ENCODE results near the gene IGLL1.
"Not testable (repeated sequence)": the region's sequence is repeated elsewhere in the genome, so short reads cannot be mapped to it uniquely, and the experiment has no call there.

Gene IGLL1

DNA sequence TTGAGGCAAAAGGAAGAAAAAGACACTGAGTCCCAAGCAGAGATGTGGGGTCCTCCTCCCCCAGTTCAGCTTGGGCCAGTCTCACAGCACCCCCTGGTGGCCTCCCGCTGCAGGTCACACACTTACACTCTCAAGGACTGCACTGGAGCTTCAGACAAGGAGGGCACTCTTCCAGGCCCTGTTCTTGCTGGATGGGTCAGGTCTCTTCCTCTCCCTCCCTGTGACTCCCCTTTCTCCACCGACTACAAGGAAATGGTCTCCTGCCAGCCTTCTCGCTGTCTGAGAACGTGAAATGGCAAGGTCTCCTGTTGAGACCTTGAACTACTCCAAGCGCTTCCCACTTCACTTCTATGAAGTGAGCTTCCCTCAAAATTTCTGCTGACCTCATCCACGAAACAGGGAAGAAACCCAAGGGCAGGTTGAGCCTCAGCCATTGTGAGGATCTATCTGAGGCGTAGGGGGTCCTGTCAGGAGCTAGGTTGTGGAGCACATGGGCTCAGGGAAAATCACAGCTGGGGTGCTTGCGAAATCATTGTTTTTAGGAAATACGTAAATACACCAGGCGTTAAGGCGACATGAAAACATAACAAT lies 11.2 kb upstream of the IGLL1 start:
- DNase-seq, result peak; percentile 31

GRCh38 chr22:23583836-23584235 lies 3.7 kb upstream of the IGLL1 start:
- no peak for DNase-seq

GRCh38 chr22:23583153-23583552 lies 3.1 kb upstream of the IGLL1 start:
- DNase-seq, result no peak

- DNase-seq, result no peak
These were observed 1.2 kb upstream of the IGLL1 start for GRCh38 chr22:23581260-23581650.

GRCh38 chr22:23580576-23581259 lies 628 bp upstream of the IGLL1 start:
- no peak for DNase-seq

- DNase-seq, result no peak
These were observed 810 bp downstream of the IGLL1 start for GRCh38 chr22:23579280-23579679.

DNA sequence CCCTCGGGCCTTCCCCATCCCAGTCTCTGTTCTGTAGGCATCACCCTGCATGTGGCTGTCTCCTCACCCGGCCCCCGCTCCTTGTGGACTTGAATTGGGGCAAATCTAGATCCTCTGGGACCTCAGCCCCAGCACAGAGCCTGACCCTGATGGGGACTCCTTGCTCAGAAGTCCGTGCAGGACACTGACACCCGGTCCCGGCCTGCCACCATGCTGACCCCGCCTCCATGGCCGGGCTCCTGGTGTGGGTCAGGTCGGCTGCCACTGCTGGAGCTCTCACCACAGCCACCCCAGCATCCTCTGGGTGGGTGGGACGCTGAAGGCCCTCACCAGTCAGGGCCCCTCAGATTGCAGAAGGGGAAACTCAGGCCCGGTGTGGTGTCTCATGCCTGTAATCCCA lies 1.8 kb downstream of the IGLL1 start:
- DNase-seq, result no peak

DNA sequence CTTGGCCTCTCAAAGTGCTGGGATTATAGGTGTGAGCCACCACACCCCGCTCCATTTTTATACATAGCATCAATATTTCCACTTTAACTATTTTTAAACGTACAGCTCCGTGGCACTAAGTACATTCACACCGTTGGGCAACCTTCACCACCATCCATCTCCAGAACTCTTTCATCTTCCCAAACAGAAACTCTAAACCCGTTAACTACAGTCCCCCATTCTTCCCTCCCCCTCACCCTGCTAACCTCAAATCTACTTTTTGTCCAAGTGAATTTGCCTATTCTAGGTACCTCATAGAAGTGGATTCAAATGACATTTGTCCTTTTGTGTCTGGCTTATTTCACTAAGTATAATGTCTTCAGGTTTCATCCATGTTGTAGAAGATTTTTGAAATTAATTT lies 3.4 kb downstream of the IGLL1 start:
- no peak for DNase-seq

DNA sequence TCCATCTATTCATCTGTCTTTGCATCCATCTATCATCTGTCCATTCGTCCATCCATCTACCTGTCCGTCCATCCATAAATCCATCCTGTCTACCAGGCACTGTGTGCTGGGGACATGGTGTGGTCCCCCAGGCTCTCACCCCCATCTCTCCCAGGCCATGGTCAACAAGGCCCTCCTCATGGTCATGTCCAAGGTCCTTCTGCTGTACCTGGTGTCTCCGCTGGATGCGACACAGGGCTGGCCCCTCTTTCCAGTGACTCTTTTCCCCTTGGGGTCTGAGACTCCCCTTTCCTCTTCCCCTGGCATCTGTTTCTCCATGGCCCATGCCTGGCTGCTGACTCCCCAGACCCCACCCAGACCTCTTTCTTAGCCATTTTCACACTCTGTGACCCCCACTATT lies 4.5 kb downstream of the IGLL1 start:
- no peak for DNase-seq

GRCh38 chr22:23574877-23575276 lies 5.2 kb downstream of the IGLL1 start:
- no peak for DNase-seq

DNA sequence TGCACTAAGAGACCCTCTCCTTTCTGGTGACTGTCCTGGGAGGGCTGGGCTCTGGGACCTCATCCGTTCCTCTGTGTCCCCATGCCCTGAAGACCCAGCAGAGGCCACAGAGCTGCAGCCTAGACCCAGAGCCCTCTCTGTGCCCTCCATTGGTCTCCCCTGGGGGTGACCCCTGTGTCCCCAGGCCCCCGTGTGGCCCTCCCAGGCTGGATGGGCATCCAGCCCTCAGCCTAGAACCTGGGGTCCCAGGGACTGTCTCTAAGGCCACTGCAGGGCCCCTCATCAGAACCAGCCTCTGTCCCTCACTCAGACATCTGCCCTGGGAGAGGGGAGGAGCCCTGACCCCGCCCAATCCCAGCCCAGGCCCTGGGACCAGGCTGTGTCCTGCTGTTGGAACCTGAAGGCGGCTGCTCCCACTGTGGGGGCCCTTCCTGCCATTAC lies 5.7 kb downstream of the IGLL1 start:
- no peak for DNase-seq

DNA sequence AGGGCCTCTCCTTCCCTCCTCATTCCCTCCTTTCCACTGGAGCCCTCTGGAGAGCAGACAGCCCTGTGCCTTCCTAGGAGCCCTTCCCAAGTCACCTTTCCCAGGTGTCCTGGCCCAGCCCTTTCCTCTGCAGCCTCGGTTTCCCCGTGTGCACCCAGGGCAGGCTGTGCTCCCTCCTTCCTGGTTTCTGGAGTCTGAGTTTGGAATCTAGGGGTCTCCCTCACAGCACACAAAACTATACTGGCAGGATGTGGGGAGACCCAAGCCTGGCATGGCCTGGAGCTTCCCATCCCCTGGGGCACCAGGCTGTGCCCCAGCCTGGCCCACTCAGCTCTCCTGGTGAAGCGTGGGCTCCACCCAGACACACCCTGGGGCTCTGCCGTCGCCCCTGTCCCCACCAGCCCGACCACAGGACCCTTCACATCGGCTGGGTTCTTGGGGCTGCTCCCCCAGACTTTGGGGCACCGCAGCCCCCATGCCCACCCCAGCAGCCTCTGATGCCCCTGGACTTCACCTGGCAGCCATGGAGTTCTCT lies 6.3 kb downstream of the IGLL1 start:
- DNase-seq, result not testable (repeated sequence)

- not testable (repeated sequence) for DNase-seq
These were observed 7.0 kb downstream of the IGLL1 start for GRCh38 chr22:23573106-23573505.

GRCh38 chr22:23571486-23571885 lies 8.6 kb downstream of the IGLL1 start:
- DNase-seq, result no peak

DNA sequence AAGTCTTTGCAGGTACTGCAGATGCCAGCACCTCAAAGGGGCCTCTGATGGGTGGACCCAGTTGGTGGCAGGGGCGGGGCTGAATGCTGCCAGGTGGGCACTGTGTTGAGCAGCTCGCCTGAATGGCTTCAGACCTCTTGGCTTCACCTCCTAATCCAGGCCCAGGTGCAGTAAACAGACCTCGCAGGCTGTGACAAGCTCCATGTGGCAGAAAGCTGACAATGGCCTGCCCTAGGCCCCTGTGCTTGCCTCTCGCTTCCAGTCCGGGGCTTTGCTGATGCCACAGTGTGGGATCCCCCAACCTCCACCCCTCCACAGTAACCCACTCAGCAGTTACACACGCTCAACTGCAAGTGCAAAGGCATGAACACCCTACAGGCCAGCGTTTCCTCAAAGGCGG lies 9.4 kb downstream of the IGLL1 start:
- no peak for DNase-seq

GRCh38 chr22:23569716-23570115 lies 10.4 kb downstream of the IGLL1 start:
- DNase-seq, result no peak

- DNase-seq, result no peak
These were observed 10.8 kb downstream of the IGLL1 start for GRCh38 chr22:23569291-23569690.

DNA sequence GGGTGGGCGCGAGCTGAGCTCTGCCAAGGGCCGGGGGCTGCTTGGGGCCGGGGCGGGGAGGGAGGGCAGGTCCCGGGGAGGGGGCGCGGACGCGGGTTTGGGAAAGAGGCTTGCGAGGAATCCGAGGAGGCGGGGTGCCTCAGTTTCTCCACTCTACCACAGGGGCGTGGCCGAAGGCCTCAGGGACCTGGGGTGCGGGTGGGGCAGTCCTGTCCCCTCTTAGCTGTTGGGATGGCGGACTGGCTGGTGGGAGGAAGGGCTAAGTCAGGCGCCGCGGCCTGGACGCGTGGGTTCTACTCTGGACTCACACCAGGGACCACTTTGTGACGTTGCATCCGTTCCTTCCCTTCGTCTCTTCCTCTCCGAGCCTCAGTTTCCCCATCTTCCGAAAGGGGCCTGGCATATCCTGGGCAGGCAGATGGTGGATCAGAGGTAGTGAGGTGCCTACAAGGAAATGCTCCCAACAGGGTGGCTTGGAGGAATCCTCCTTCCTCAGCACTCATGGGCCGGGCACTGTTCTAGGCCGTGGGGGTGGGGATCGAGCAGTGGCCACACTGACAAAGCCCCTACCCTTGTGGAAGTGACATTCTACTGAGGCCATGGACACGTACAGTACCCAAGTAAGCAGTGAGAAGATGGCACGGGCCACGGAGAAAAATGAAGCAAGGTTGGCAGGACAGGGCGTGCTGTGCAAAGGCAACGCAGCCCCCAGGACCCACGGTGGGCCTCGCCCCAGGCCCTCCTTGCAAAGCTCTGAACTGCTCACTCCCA lies 13.2 kb downstream of the IGLL1 start:
- DNase-seq, result no peak

DNA sequence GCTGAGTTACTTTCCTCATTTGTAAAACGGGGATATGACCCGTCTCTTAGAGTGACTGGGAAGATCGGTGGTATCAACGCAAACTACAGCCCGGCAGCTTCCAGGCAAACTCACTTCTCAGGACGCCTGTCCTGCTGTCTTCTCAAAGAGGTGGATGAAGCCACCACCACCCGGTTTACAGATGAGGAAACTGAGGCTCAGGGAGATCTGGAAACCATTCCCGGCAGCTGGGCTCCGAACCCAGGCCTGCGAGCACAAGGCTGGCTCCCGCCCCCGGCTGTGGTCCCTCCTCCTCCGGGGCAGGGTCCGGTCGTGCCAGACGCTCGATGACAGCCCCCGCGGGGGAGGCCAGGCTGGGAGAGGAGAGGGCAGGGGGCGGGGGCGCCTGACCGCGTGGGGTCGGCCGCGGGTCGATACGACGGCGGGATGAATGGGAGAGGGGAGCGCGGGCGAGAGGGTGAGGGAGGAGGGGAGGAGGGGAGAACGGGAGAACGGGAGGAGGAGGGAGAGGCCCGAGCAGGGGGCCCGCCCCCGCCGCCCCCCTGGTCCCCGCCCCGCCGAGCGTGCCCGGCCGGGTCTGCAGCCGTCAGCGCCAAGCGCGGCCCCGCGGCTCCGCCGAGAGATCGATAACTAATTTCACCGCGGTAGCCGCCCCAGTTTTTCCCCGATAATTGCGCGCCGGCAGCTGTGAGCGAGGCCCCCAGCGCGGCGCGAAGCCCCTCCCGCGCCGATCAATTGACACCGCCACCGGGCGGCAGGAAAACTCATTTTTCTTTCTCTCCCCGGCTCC lies 14.0 kb downstream of the IGLL1 start:
- DNase-seq, result no peak

DNA sequence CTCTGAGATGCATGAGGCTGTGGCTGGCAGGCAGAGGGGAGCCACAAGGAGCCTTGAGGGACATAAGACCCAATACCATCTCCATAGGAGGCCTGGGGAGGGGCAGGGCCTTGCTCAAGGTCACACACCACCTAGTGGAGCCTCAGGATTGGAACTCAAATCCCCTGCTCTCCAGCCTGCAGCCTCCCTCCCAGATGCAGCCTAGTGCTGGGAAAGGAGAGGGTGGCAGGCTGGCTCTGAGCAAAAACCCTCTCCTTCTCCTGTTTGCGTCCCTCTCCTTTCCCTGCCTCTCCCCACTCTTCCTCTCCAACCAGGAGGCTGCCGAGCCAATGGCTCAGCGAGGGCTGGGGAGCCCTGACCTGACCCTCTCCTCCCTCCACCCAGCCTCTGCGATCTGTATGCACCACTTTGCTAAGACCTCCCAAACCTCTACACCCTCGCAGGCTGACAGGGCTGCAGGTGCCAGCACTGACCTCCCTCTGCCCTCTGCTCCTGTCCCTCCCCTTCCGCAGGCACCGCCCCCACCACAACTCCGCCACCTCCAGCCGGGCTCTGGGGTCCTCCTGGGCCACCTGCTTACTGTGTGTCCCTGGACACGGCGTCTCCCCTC lies 14.7 kb downstream of the IGLL1 start:
- no peak for DNase-seq

GRCh38 chr22:23564276-23564675 lies 15.8 kb downstream of the IGLL1 start:
- no peak for DNase-seq

- DNase-seq, result no peak
These were observed 17.0 kb downstream of the IGLL1 start for GRCh38 chr22:23563111-23563510.

GRCh38 chr22:23562186-23562585 lies 17.9 kb downstream of the IGLL1 start:
- no peak for DNase-seq

Data from NCI-H2029 (cell line).